SK-N-SH treated with all-trans-retinoic acid at 6 μM for 48 hours (cell line): Measurements from ENCODE around the gene FUZ.

Source experiments
- CSDC2 ChIP-seq: fragments of 250-450 bp; sonication (Bioruptor Pico); IDR thresholded peaks from 2 replicates; pipeline ENCODE4 v1.5.0; 2020; ENCODE audit warnings: mild to moderate bottlenecking, moderate library complexity
- GLIS3 ChIP-seq: fragments of 250-450 bp; sonication (Bioruptor Pico); IDR thresholded peaks from 2 replicates; pipeline ENCODE4 v1.5.0; 2020; ENCODE audit warnings: mild to moderate bottlenecking, moderate library complexity
- TF ChIP-seq, protein P1 (sequence below): fragments of 250-450 bp; sonication (Bioruptor Pico); IDR thresholded peaks from 2 replicates; pipeline ENCODE4 v1.8.0; 2020; ENCODE audit warnings: mild to moderate bottlenecking, moderate library complexity, borderline replicate concordance

DNA sequence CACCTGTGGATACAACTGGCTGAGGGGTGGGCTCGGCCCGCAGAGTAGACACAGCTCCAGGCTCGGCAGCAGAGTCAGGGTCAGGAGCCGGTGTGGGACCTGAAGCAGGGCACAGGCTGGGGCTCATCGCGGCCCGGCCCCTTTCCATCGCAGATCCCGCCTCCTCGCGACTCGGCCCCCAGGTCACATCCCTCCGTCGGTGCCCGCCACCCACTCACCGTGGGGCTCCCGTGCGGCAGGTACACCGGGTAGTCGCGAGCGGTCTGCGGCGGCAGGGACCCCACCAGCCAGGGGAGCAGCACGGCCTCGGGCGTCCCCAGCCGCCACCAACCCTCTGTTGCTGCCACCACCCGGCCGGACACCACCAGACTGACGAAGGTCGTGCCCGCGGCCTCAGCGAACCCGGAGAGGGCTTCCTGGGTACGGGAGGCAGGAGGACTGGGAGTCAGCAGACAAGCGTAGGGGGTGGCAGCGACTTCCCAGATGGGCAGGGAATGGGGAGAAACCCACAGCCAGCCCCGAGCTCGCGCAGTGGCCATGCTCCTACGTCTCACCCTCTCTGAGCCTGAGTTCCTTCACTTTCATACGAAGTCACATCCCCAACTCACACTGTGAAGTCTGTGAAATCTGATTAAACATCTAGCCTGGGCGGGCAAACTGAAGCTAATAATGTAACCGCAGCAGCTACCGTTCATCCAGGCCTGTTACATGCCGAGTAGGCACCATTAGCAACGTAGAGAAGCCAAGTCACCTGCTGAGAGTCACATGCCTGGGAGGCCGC, 3.7 kb downstream of the FUZ start:
- TF ChIP-seq GLIS3 (CRISPR knock-in tag) (no peak), CSDC2 (CRISPR knock-in tag) (no peak)
- TF ChIP-seq, protein P1, sequence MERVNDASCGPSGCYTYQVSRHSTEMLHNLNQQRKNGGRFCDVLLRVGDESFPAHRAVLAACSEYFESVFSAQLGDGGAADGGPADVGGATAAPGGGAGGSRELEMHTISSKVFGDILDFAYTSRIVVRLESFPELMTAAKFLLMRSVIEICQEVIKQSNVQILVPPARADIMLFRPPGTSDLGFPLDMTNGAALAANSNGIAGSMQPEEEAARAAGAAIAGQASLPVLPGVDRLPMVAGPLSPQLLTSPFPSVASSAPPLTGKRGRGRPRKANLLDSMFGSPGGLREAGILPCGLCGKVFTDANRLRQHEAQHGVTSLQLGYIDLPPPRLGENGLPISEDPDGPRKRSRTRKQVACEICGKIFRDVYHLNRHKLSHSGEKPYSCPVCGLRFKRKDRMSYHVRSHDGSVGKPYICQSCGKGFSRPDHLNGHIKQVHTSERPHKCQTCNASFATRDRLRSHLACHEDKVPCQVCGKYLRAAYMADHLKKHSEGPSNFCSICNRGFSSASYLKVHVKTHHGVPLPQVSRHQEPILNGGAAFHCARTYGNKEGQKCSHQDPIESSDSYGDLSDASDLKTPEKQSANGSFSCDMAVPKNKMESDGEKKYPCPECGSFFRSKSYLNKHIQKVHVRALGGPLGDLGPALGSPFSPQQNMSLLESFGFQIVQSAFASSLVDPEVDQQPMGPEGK (CRISPR knock-in tag), result no peak
